OCI-LY7 (cell line): Measurements from ENCODE around the gene GP2. TPM values are rescaled to one million over a fixed set of nuclear protein-coding genes. Genes with fewer than 3 reads are reported as not detected.

Source experiments
- BruUV-seq: library from RNA; stranded (reverse); fragments of 400-500 nt; replicated peaks from 2 replicates; lab custom pipeline; 2021; lab: Mats Ljungman, UMichigan
- CTCF ChIA-PET: fragments of 300-600 bp; sonication (Branson Sonifier 250); formaldehyde crosslinking; loops from one replicate; lab custom pipeline; 2022; ENCODE audit warnings: antibody characterized with exemption; ENCODE audit not compliant: unreplicated experiment; lab: Charles Lee
- POLR2A ChIA-PET: fragments of 300-600 bp; sonication (Branson Sonifier 250); formaldehyde crosslinking; loops from one replicate; lab custom pipeline; 2022; ENCODE audit warnings: antibody characterized with exemption; lab: Charles Lee
- DNase-seq: peaks from one replicate; pipeline ENCODE4 v3.0.0-alpha.2; 2015; ENCODE audit warnings: low spot score
- H2AFZ ChIP-seq: fragments of 200-600 bp; sonication (generic), shearing (Covaris generic); 2 replicates; pipeline ENCODE4 v1.6.1; 2014; ENCODE audit warnings: mild to moderate bottlenecking, antibody characterized with exemption, low read length, moderate library complexity
- H3K27ac ChIP-seq: fragments of 200-600 bp; sonication (generic); 2 replicates; pipeline ENCODE4 v1.5.1; 2014; ENCODE audit warnings: mixed run types, low read depth, mild to moderate bottlenecking, moderate library complexity, low read length, inconsistent platforms; ENCODE audit not compliant: poor library complexity, severe bottlenecking
- H3K36me3 ChIP-seq: fragments of 200-600 bp; sonication (generic); 2 replicates; pipeline ENCODE4 v1.6.1; 2014; ENCODE audit warnings: mild to moderate bottlenecking, antibody characterized with exemption, low read length, moderate library complexity, mixed read lengths; ENCODE audit not compliant: insufficient read depth
- H3K4me1 ChIP-seq: fragments of 200-600 bp; sonication (generic); 2 replicates; pipeline ENCODE4 v1.5.1; 2014; ENCODE audit warnings: mild to moderate bottlenecking, low read length; ENCODE audit not compliant: insufficient read depth, poor library complexity, severe bottlenecking
- H3K4me2 ChIP-seq: fragments of 200-600 bp; sonication (generic); 2 replicates; pipeline ENCODE4 v1.6.1; 2014; ENCODE audit warnings: mild to moderate bottlenecking, low read length
- H3K4me3 ChIP-seq: fragments of 200-600 bp; sonication (generic); 2 replicates; pipeline ENCODE4 v1.5.1; 2014; ENCODE audit warnings: mild to moderate bottlenecking, low read depth, low read length; ENCODE audit not compliant: poor library complexity, severe bottlenecking
- H3K79me2 ChIP-seq: fragments of 200-600 bp; sonication (generic); 2 replicates; pipeline ENCODE4 v1.6.1; 2016; ENCODE audit warnings: low read depth, mild to moderate bottlenecking, low read length, moderate library complexity, mixed read lengths; ENCODE audit not compliant: insufficient read depth
- H3K9me2 ChIP-seq: fragments of 200-600 bp; sonication (generic); 2 replicates; pipeline ENCODE4 v1.6.1; 2016; ENCODE audit warnings: mild to moderate bottlenecking, low read length, mixed read lengths; ENCODE audit not compliant: insufficient read depth
- H3K9me3 ChIP-seq: fragments of 200-600 bp; sonication (generic); 2 replicates; pipeline ENCODE4 v1.6.1; 2014; ENCODE audit warnings: mild to moderate bottlenecking, mixed run types, low read length, mixed read lengths
- H4K20me1 ChIP-seq: fragments of 200-600 bp; sonication (generic); 2 replicates; pipeline ENCODE4 v1.6.1; 2014; ENCODE audit warnings: mild to moderate bottlenecking, antibody characterized with exemption, low read length, moderate library complexity, mixed read lengths; ENCODE audit not compliant: insufficient read depth
- CTCF ChIP-seq: fragments of 200-600 bp; sonication (generic); conservative IDR thresholded peaks from 2 replicates; pipeline ENCODE4 v1.5.1; 2014; ENCODE audit warnings: mild to moderate bottlenecking, antibody characterized with exemption, low read length, moderate library complexity, mixed read lengths
- EZH2phosphoT487 ChIP-seq: fragments of 200-600 bp; sonication (generic); IDR thresholded peaks from 2 replicates; pipeline ENCODE4 v1.6.1; 2018; ENCODE audit warnings: low read depth, borderline replicate concordance, mild to moderate bottlenecking, mixed run types, antibody characterized with exemption, low read length, moderate library complexity, mixed read lengths
- intact Hi-C: fragments of 100-400 bp; cut with micrococcal nuclease; formaldehyde crosslinking; loops from one replicate; pipeline ENCODE4 v1.10.0; 2022; ENCODE audit not compliant: unreplicated experiment
- total RNA-seq, 2 experiments: library from RNA; depleted of rRNA in 1 of 2; stranded (reverse); fragments of >200 nt in 1 of 2; shearing (Covaris generic) in 1 of 2; gene quantifications; 2 replicates each; pipeline ENCODE4 v1.2.3, GENCODE V29; 2014 to 2022

GP2 gene
- total RNA-seq, 2 experiments from 2014 or later = not detected

GRCh38 chr16:20268409-20268808 is 58.9 kb downstream of the GP2 start:
- Histone ChIP-seq H4K20me1 (no peaks in the 10 kb centered on the region), H3K79me2 (no peaks in the 10 kb centered on the region), H3K9me2 (no peaks in the 10 kb centered on the region), H3K36me3 (no peaks in the 10 kb centered on the region), H3K4me2 (no peak overlapping the region), H3K27ac (no peak overlapping the region), H3K4me1 (no peaks in the 10 kb centered on the region), H2AFZ (no peak overlapping the region), H3K4me3 (no peak overlapping the region), H3K9me3 (no peaks in the 10 kb centered on the region)
- intact Hi-C loops = no loop called here
- POLR2A ChIA-PET = no interaction called here
- DNase-seq = no peak
- no peak for TF ChIP-seq EZH2phosphoT487
- no peak for TF ChIP-seq CTCF
- BruUV-seq = no TSS peak
- CTCF ChIA-PET = no interaction called here

GRCh38 chr16:20265019-20265418 is 62.3 kb downstream of the GP2 start:
- POLR2A ChIA-PET = no interaction called here
- intact Hi-C loops = no loop called here
- no peaks in the 10 kb centered on the region for H4K20me1 ChIP-seq

More at GRCh38 chr16:20265019-20265418, 62.3 kb downstream of the GP2 start:
- Histone ChIP-seq H3K4me1 (no peaks in the 10 kb centered on the region), H3K36me3 (no peaks in the 10 kb centered on the region), H3K27ac (no peak overlapping the region), H3K79me2 (no peaks in the 10 kb centered on the region), H3K4me2 (no peak overlapping the region), H3K4me3 (no peak overlapping the region), H2AFZ (no peak overlapping the region), H3K9me3 (no peaks in the 10 kb centered on the region), H3K9me2 (no peaks in the 10 kb centered on the region)
- no peak for DNase-seq
- CTCF ChIA-PET = no interaction called here
- TF ChIP-seq EZH2phosphoT487 = no peak
- no peak for TF ChIP-seq CTCF
- no TSS peak for BruUV-seq
